ENCODE data around the gene INTS6. TPM values are rescaled to one million over a fixed set of nuclear protein-coding genes. Genes with fewer than 3 reads are reported as not detected.
A peak's percentile ranks its signal among the peaks of the same experiment; 100 is the strongest.

The INTS6 gene
- total and polyA plus RNA-seq, 8 donors = 10.9 to 44.8 (median 27.2) TPM

DNA sequence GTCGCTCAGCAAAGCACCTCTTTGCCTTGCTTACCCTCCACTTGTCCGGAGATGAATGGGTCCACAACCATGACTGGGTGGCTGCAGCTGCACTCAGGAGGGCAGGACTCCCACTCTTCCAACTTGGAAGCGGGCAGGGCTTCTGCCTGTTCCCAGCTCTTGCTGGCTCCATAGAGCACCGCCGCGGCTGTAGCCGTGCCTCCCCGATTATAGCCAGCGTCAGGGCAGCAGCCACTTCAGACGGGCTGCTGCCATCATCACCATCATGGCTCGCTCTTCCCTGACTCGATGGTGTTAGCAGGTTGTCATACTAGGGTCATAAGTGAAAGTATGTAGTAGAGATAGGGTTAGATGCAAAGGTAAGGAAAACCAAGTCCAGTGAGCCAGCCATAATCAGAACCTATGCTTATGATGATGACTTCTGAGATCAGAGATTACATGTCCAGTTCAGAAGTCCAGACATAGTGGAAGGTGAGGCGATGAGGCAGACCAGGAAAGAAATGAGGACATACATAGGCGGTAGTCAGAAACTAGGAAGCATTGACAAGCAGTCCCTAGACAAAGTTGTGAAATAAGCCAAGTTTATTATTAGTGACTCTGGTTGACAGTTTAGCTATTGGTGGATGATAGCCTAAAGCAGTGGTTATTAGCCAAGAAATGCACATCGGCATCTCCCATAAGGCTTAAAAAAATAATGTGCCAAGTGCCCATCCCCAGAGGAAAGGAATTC, 4.4 kb upstream of the INTS6 start:
- TF ChIP-seq, protein P1, sequence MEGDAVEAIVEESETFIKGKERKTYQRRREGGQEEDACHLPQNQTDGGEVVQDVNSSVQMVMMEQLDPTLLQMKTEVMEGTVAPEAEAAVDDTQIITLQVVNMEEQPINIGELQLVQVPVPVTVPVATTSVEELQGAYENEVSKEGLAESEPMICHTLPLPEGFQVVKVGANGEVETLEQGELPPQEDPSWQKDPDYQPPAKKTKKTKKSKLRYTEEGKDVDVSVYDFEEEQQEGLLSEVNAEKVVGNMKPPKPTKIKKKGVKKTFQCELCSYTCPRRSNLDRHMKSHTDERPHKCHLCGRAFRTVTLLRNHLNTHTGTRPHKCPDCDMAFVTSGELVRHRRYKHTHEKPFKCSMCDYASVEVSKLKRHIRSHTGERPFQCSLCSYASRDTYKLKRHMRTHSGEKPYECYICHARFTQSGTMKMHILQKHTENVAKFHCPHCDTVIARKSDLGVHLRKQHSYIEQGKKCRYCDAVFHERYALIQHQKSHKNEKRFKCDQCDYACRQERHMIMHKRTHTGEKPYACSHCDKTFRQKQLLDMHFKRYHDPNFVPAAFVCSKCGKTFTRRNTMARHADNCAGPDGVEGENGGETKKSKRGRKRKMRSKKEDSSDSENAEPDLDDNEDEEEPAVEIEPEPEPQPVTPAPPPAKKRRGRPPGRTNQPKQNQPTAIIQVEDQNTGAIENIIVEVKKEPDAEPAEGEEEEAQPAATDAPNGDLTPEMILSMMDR (IDR thresholded peaks at IDR 0.05) = no peak
- Histone ChIP-seq H3K27me3 (no peaks in the 10 kb centered on the region), H3K4me1 (peaks cover 5 to 11% (median 9%) of the 10 kb centered on the region in 3 donors), H3K4me3 (no peak overlapping the region), H3K9me3 (no peaks in the 10 kb centered on the region), H3K27ac (no peak overlapping the region), H3K36me3 (peaks cover 0 to 9% (median 5%) of the 10 kb centered on the region in 3 donors)
- no peak for ATAC-seq
- intact Hi-C loops (cut with DNase I) = loop anchor here in 2 of 3 donors (10.0 kb wide), 2 partner anchors 128 to 278 kb away; partner anchors contain the start of gene WDFY2 (in 1 of the 2)
- 90 to 96% methylated on average over 15 of the region's 15 CpGs for WGBS, 2 donors
- FAIRE-seq = no peak
- DNase-seq = no peak

GRCh38 chr13:51456510-51456909, 3.7 kb upstream of the INTS6 start:
- Histone ChIP-seq H3K27me3 (no peaks in the 10 kb centered on the region), H3K36me3 (peaks cover 0 to 9% (median 5%) of the 10 kb centered on the region in 3 donors), H3K27ac (no peak overlapping the region), H3K4me3 (no peak overlapping the region), H3K9me3 (no peaks in the 10 kb centered on the region), H3K4me1 (peaks cover 5 to 11% (median 9%) of the 10 kb centered on the region in 3 donors)
- intact Hi-C loops (cut with DNase I) = loop anchor here in 2 of 3 donors (10.0 kb wide), 2 partner anchors 128 to 278 kb away; partner anchors contain the start of gene WDFY2 (in 1 of the 2)
- TF ChIP-seq, protein P1 (IDR thresholded peaks at IDR 0.05) = no peak
- WGBS, 2 donors = 94 to 98% methylated on average over 13 of the region's 13 CpGs
- ATAC-seq (no peak), FAIRE-seq (no peak), DNase-seq (peak in 1 of 6 donors; percentile 28)

DNA sequence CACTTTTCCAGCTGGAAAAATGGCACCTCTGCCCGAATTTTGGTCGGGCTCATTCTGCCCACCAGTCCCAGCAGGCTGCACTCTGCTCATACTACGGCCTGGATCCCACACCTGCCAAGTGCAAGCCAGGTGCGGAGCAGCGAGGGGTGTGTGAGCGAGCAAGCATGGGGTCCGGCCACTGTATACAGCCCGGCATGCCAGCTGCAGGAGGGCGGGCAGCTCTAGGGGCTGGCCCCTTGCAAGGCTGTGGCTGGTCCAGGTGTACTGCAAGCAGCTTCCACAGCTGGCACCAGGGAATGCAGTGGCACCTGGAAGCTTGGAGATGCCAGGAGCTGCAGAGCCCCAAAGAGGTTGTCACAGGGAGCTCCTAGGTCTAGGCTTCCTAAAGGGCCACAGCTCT, 2.7 kb upstream of the INTS6 start:
- no peak for ATAC-seq
- intact Hi-C loops (cut with DNase I) = loop anchor here in 2 of 3 donors (10.0 kb wide), 2 partner anchors 129 to 279 kb away; partner anchors contain the start of gene WDFY2 (in 1 of the 2)
- Histone ChIP-seq H3K27me3 (no peaks in the 10 kb centered on the region), H3K4me1 (peaks cover 5 to 15% (median 12%) of the 10 kb centered on the region in 3 donors), H3K27ac (no peak overlapping the region), H3K4me3 (no peak overlapping the region), H3K36me3 (peaks cover 0 to 9% (median 5%) of the 10 kb centered on the region in 3 donors), H3K9me3 (no peaks in the 10 kb centered on the region)
- WGBS, 2 donors = 97 to 98% methylated on average over 9 of the region's 9 CpGs
- no peak for FAIRE-seq
- peak in 2 of 6 donors; percentile 22 to 74 for DNase-seq
- TF ChIP-seq, protein P1 (IDR thresholded peaks at IDR 0.05) = no peak

DNA sequence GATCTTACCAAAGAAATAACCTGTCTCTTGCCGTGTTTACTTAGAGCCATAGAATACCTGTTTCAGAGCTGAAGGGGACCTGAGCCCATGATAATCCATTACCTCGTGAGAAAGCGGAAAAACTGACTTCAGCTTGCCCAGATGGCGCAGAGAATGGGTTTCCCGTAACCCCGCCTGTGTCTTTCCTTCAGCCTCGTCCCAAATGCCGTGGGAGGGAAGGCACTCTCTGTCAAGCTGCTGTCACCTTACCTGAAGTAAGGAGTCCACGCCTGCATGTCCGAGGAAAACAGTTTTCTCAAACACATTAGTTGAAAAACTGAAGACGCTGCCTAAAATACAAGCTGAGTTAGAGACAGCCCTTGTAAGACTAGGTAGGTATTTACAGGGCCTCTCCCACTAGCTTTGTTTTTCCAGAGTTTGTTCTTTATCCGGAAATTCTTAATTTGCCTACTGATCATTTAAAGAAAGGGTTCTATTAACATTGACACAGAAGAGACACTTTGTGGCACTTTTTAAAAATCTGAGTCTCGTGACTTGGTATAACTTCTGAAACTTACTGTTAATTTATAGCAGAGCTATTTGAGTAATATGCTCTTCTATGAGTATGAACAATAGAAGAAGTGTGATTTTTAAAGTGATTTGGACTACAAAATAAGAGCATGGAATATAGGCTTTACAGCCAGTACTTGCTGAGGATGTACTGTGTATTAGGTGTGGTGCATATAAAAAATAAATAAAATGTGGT, 1.3 kb upstream of the INTS6 start:
- H3K9me3 ChIP-seq = no peaks in the 10 kb centered on the region
- H3K4me1 ChIP-seq = peaks cover 11 to 25% (median 22%) of the 10 kb centered on the region in 3 donors
- H3K27me3 ChIP-seq = no peaks in the 10 kb centered on the region
- DNase-seq (peak in 4 of 6 donors; percentile 33 to 63 (median 52)), ATAC-seq (peak in 2 of 4 donors; percentile 5 to 13), FAIRE-seq (no peak)
- peak overlapping the region; percentile 46 to 71 (median 60) for H3K4me3 ChIP-seq
- peaks cover 0 to 16% (median 5%) of the 10 kb centered on the region in 3 donors for H3K36me3 ChIP-seq
- peak overlapping the region; percentile 82 to 99 (median 98) for H3K27ac ChIP-seq
- TF ChIP-seq, protein P1 (IDR thresholded peaks at IDR 0.05) = no peak
- WGBS, 2 donors = 3 to 4% methylated on average over 13 of the region's 13 CpGs
- intact Hi-C loops (cut with DNase I) = loop anchor here in 2 of 3 donors (5.0 to 10.0 kb wide), 3 partner anchors 128 to 281 kb away; partner anchors contain the start of gene WDFY2 (in 2 of the 2)

All from pancreas (tissue), 10 donors.